Activated T-helper 17 cell treated with anti-CD3 and anti-CD28 coated beads, Interleukin-2, amount 50 U/mL, for 72 hours (primary cell): ENCODE measurements around the gene MOV10L1. TPM values are rescaled to one million over a fixed set of nuclear protein-coding genes. Genes with fewer than 3 reads are reported as not detected.
A peak's percentile ranks its signal among the peaks of the same experiment; 100 is the strongest.

ENCODE experiments used
- ATAC-seq: fragments of 150-1000 bp; cut with Tn5 transposase; replicated peaks from 2 replicates; pipeline ENCODE4 v1.10.0; 2021; ENCODE audit warnings: mild to moderate bottlenecking, moderate library complexity
- H3K27ac Mint-ChIP-seq: one replicate; pipeline ENCODE4 v1.8.0; 2022; ENCODE audit warnings: mixed read lengths
- H3K27me3 Mint-ChIP-seq: one replicate; pipeline ENCODE4 v1.8.0; 2022; ENCODE audit warnings: mixed read lengths
- H3K36me3 Mint-ChIP-seq: one replicate; pipeline ENCODE4 v1.8.0; 2022; ENCODE audit warnings: low read depth, mild to moderate bottlenecking, mixed read lengths
- H3K4me1 Mint-ChIP-seq: one replicate; pipeline ENCODE4 v1.8.0; 2022; ENCODE audit warnings: mixed read lengths
- H3K4me3 Mint-ChIP-seq: one replicate; pipeline ENCODE4 v1.8.0; 2022; ENCODE audit warnings: mild to moderate bottlenecking, mixed read lengths
- H3K9me3 Mint-ChIP-seq: one replicate; pipeline ENCODE4 v1.8.0; 2022; ENCODE audit warnings: mixed read lengths
- total RNA-seq, 2 donors: library from RNA; stranded (reverse); gene quantifications; one replicate each; pipeline ENCODE4 v1.2.3, GENCODE V29; 2022

MOV10L1 gene
- total RNA-seq, 2 donors from 2014 or later = not detected

GRCh38 chr22:50171319-50171964 is 81.6 kb downstream of the MOV10L1 start:
- Mint-ChIP-seq H3K4me1 (peaks cover 7% of the 10 kb centered on the region), H3K27ac (peak overlapping the region; percentile 54), H3K9me3 (no peaks in the 10 kb centered on the region), H3K4me3 (peak overlapping the region; percentile 64), H3K27me3 (peaks cover 26% of the 10 kb centered on the region), H3K36me3 (peaks cover 13% of the 10 kb centered on the region)
- ATAC-seq = no peak

DNA sequence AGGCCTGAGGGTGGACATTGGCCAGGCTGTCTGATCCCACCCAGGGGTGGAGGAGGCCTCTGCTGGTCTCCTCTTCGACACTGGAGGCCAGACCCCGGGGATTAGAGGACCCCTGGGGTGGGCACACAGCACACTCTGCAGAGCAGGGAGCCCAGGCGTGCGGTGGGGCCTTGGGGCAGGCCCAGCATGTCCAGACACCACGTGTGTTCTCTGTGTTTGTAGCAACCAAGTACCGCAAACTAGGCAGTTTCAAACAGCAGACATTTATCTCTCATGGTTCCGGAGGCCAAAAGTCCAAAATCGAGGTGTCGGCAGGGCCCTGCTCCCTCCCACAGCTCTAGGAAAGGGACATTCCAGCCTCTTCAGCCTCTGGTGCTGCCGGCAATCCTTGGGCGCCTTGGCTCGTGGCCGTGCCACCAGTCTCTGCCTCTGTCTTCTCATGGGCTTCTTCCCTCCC is 82.2 kb downstream of the MOV10L1 start:
- H3K4me1 Mint-ChIP-seq = peaks cover 7% of the 10 kb centered on the region
- no peak overlapping the region for H3K27ac Mint-ChIP-seq
- no peak for ATAC-seq
- H3K4me3 Mint-ChIP-seq = peak overlapping the region; percentile 64
- H3K27me3 Mint-ChIP-seq = peaks cover 26% of the 10 kb centered on the region
- H3K9me3 Mint-ChIP-seq = no peaks in the 10 kb centered on the region
- H3K36me3 Mint-ChIP-seq = peaks cover 13% of the 10 kb centered on the region

GRCh38 chr22:50173311-50173982 is 83.6 kb downstream of the MOV10L1 start:
- Mint-ChIP-seq H3K4me3 (no peak overlapping the region), H3K9me3 (no peaks in the 10 kb centered on the region), H3K27ac (no peak overlapping the region), H3K27me3 (peaks cover 16% of the 10 kb centered on the region), H3K36me3 (peaks cover 13% of the 10 kb centered on the region), H3K4me1 (peaks cover 7% of the 10 kb centered on the region)
- ATAC-seq = no peak

- no peak for ATAC-seq
- Mint-ChIP-seq H3K9me3 (no peaks in the 10 kb centered on the region), H3K36me3 (peaks cover 10% of the 10 kb centered on the region), H3K27me3 (peaks cover 10% of the 10 kb centered on the region), H3K27ac (no peak overlapping the region), H3K4me3 (no peak overlapping the region), H3K4me1 (peaks cover 2% of the 10 kb centered on the region)
Measured at GRCh38 chr22:50173983-50174355, 84.2 kb downstream of the MOV10L1 start.

- peaks cover 8% of the 10 kb centered on the region for H3K27me3 Mint-ChIP-seq
- H3K36me3 Mint-ChIP-seq = peaks cover 6% of the 10 kb centered on the region
- H3K4me1 Mint-ChIP-seq = no peaks in the 10 kb centered on the region
- H3K27ac Mint-ChIP-seq = no peak overlapping the region
- no peak for ATAC-seq
- H3K4me3 Mint-ChIP-seq = no peak overlapping the region
- no peaks in the 10 kb centered on the region for H3K9me3 Mint-ChIP-seq
Measured at GRCh38 chr22:50174382-50175190, 84.8 kb downstream of the MOV10L1 start.

DNA sequence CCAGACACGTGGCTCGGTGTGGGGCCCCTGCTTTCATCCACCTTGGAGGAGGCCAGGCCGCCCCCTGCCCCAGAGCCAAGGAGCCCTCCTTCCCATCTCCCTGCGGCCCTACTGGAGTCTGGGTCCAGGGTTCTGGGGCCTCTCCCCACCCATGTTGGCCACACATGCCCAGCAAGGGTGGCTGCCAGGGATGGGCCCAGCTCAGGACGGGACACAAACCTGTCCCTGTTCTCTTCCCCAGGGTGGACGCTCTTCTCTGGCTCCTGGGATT is 85.3 kb downstream of the MOV10L1 start:
- ATAC-seq = no peak

DNA sequence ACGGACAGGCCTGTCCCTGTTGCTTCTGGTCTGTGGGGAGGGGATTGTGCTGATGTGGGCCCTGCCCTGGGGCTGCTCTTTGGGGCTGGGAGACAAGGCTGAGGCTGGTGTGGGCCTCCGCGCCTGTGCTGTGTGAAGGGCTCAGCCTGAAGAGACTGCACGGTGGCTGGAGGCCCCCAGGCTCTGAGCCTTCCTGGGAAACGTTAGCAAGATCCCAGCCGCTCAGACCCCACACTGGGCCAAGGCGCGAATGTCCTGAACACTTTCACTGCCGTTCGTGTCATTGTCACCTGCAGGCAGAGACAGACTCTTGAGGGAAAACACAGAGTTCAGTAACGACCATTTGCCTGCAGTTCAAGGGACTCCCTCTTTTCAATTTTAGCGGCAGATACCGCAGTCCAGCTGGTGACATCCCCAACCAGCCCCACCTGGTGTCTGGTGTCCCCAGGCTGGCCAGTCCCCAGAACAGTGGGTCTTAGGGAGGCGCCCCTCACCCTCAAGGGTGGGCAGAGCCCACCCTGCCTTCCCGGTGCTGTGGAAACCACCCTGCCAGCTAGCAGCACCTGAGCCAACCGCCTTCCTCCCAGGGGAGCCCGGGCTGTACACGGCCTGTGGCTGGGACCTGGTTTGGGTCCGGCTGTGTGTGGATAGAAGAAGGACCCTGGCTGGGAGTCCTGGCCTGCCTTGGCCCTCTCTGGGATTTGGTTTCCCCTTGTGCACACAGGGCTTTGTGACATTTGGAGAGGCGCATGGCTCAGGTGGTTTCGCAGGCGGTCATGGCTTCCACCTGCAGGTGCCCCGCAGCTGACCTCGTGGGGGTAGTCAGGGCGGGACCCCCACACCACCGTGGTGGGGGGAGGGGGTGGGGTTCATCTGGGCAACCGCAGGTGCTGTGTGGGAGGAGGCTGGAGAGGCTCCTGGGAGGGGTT is 86.4 kb downstream of the MOV10L1 start:
- peaks cover 6% of the 10 kb centered on the region for H3K36me3 Mint-ChIP-seq
- H3K9me3 Mint-ChIP-seq = no peaks in the 10 kb centered on the region
- ATAC-seq = no peak
- H3K4me3 Mint-ChIP-seq = no peak overlapping the region
- H3K27ac Mint-ChIP-seq = no peak overlapping the region
- no peaks in the 10 kb centered on the region for H3K4me1 Mint-ChIP-seq
- peaks cover 9% of the 10 kb centered on the region for H3K27me3 Mint-ChIP-seq

More for the DNA sequence above, 85.3 kb downstream of the MOV10L1 start:
- Mint-ChIP-seq H3K4me3 (no peak overlapping the region), H3K27ac (no peak overlapping the region), H3K4me1 (no peaks in the 10 kb centered on the region), H3K36me3 (peaks cover 6% of the 10 kb centered on the region), H3K27me3 (peaks cover 11% of the 10 kb centered on the region), H3K9me3 (no peaks in the 10 kb centered on the region)

- Mint-ChIP-seq H3K4me3 (no peak overlapping the region), H3K9me3 (no peaks in the 10 kb centered on the region), H3K27ac (no peak overlapping the region), H3K36me3 (peaks cover 6% of the 10 kb centered on the region), H3K27me3 (peaks cover 8% of the 10 kb centered on the region), H3K4me1 (no peaks in the 10 kb centered on the region)
- ATAC-seq = no peak
Measured at GRCh38 chr22:50176850-50177536, 87.2 kb downstream of the MOV10L1 start.

DNA sequence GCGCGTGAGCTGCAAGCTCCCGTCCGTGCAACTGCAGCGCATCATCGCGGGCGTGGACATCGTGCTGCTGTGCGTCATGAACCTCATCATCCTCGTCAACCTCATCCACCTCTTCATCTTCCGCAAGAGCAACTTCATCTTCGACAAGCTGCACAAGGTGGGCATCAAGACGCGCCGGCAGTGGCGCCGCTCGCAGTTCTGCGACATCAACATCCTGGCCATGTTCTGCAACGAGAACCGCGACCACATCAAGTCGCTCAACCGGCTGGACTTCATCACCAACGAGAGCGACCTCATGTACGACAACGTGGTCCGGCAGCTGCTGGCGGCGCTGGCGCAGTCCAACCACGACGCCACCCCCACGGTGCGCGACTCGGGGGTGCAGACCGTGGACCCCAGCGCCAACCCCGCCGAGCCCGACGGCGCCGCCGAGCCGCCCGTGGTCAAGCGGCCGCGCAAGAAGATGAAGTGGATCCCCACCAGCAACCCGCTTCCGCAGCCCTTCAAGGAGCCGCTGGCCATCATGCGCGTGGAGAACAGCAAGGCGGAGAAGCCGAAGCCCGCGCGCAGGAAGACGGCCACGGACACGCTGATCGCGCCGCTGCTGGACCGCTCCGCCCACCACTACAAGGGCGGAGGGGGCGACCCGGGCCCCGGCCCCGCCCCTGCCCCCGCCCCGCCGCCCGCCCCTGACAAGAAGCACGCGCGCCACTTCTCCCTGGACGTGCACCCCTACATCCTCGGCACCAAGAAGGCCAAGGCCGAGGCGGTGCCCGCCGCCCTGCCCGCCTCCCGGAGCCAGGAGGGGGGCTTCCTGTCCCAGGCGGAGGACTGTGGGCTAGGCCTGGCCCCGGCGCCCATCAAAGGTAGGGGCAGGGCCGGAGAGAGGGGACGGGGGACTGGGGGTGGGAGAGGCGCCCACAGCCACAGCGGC is 88.0 kb downstream of the MOV10L1 start:
- H3K27me3 Mint-ChIP-seq = peaks cover 5% of the 10 kb centered on the region
- no peaks in the 10 kb centered on the region for H3K36me3 Mint-ChIP-seq
- no peak overlapping the region for H3K27ac Mint-ChIP-seq
- no peaks in the 10 kb centered on the region for H3K9me3 Mint-ChIP-seq
- no peaks in the 10 kb centered on the region for H3K4me1 Mint-ChIP-seq
- no peak for ATAC-seq
- H3K4me3 Mint-ChIP-seq = no peak overlapping the region

DNA sequence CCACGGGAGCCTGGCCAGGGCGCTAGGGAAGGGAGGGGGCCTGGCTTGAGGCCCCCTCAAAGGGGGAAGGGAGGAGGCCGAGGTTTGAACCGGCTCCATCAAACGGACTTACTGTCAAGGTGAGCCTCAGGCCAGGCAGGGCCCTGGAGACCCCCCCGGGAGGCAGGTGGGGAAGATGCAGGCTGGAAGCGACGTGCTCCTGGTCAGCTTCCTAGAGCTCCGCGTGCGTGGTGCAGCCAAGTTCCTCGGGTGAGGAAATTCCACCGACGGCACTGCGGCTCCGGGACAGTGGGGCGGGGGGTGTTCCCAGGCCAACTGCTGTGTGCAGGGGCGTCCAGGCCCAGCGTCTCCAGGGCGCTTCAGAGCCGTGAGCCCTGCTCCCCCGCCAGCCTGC is 88.7 kb downstream of the MOV10L1 start:
- no peak overlapping the region for H3K27ac Mint-ChIP-seq
- no peaks in the 10 kb centered on the region for H3K9me3 Mint-ChIP-seq
- no peak overlapping the region for H3K4me3 Mint-ChIP-seq
- no peaks in the 10 kb centered on the region for H3K4me1 Mint-ChIP-seq
- H3K27me3 Mint-ChIP-seq = peaks cover 5% of the 10 kb centered on the region
- no peaks in the 10 kb centered on the region for H3K36me3 Mint-ChIP-seq
- no peak for ATAC-seq

GRCh38 chr22:50178871-50179869 is 89.4 kb downstream of the MOV10L1 start:
- Mint-ChIP-seq H3K4me3 (no peak overlapping the region), H3K9me3 (no peaks in the 10 kb centered on the region), H3K27me3 (peaks cover 5% of the 10 kb centered on the region), H3K27ac (no peak overlapping the region), H3K4me1 (no peaks in the 10 kb centered on the region), H3K36me3 (no peaks in the 10 kb centered on the region)
- ATAC-seq = no peak
